Measurements from ENCODE around the gene STEAP1B.
"Not testable (repeated sequence)": the region's sequence is repeated elsewhere in the genome, so short reads cannot be mapped to it uniquely, and the experiment has no call there.

DNA sequence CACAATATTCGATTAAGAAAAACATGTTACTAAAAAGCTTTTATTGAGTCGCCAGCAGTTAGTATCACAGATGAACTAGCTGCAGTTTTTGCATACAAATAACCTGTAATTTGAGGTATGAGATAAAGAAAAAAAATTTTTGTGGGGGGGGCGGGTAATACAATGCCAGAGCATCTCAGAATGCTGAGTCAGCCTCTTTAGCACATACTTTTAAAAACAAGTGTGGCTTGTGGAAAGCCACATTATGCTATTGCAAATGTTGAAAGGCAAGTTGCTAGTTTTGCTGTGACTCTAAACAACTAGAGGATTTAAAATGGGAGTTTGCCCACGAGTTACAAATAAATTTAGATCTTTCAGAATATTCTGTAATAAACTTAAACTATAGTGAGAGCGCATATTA lies 2.1 kb upstream of the STEAP1B start:
- TF ChIP-seq, protein P1, sequence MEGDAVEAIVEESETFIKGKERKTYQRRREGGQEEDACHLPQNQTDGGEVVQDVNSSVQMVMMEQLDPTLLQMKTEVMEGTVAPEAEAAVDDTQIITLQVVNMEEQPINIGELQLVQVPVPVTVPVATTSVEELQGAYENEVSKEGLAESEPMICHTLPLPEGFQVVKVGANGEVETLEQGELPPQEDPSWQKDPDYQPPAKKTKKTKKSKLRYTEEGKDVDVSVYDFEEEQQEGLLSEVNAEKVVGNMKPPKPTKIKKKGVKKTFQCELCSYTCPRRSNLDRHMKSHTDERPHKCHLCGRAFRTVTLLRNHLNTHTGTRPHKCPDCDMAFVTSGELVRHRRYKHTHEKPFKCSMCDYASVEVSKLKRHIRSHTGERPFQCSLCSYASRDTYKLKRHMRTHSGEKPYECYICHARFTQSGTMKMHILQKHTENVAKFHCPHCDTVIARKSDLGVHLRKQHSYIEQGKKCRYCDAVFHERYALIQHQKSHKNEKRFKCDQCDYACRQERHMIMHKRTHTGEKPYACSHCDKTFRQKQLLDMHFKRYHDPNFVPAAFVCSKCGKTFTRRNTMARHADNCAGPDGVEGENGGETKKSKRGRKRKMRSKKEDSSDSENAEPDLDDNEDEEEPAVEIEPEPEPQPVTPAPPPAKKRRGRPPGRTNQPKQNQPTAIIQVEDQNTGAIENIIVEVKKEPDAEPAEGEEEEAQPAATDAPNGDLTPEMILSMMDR (IDR thresholded peaks at IDR 0.05; ENCODE audit: low read depth, low read length) = not testable (repeated sequence)
- TF ChIP-seq EZH2phosphoT487 (IDR thresholded peaks at IDR 0.05; ENCODE audit: low read depth) = not testable (repeated sequence)
